Breast epithelium (tissue), 3 donors: ENCODE measurements around the gene TMEM247.

Experiments
- POLR2A ChIP-seq: fragments of 450-650 bp; IDR thresholded peaks from one replicate; pipeline ENCODE4 v1.6.1; 2016; ENCODE audit warnings: antibody characterized with exemption, mild to moderate bottlenecking, moderate library complexity
- POLR2AphosphoS5 ChIP-seq, 3 donors: sonication (generic); formaldehyde crosslinking; IDR thresholded peaks; one replicate each; pipeline ENCODE4 v1.6.1; 2017; ENCODE audit warnings: antibody characterized with exemption in 3 of 3
- TF ChIP-seq, protein P1 (sequence below), 3 donors: fragments of 450-650 bp; IDR thresholded peaks; one replicate each; pipeline ENCODE4 v1.5.1; 2016 to 2017; ENCODE audit warnings: antibody characterized with exemption in 3 of 3, mild to moderate bottlenecking in 3 of 3, moderate library complexity in 3 of 3

- TF ChIP-seq POLR2AphosphoS5 (IDR thresholded peaks at IDR 0.05) (no peak), POLR2A (no peak)
- TF ChIP-seq, protein P1, sequence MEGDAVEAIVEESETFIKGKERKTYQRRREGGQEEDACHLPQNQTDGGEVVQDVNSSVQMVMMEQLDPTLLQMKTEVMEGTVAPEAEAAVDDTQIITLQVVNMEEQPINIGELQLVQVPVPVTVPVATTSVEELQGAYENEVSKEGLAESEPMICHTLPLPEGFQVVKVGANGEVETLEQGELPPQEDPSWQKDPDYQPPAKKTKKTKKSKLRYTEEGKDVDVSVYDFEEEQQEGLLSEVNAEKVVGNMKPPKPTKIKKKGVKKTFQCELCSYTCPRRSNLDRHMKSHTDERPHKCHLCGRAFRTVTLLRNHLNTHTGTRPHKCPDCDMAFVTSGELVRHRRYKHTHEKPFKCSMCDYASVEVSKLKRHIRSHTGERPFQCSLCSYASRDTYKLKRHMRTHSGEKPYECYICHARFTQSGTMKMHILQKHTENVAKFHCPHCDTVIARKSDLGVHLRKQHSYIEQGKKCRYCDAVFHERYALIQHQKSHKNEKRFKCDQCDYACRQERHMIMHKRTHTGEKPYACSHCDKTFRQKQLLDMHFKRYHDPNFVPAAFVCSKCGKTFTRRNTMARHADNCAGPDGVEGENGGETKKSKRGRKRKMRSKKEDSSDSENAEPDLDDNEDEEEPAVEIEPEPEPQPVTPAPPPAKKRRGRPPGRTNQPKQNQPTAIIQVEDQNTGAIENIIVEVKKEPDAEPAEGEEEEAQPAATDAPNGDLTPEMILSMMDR (IDR thresholded peaks at IDR 0.05): no peak
Measured at GRCh38 chr2:46436800-46437199, 42.6 kb upstream of the TMEM247 start.
